ENCODE measurements around the gene HERC2.

Gene HERC2

GRCh38 chr15:28094732-28095521 is 227.1 kb downstream of the HERC2 start:
- DNase-seq (ENCODE audit: low spot score), result no peak

DNA sequence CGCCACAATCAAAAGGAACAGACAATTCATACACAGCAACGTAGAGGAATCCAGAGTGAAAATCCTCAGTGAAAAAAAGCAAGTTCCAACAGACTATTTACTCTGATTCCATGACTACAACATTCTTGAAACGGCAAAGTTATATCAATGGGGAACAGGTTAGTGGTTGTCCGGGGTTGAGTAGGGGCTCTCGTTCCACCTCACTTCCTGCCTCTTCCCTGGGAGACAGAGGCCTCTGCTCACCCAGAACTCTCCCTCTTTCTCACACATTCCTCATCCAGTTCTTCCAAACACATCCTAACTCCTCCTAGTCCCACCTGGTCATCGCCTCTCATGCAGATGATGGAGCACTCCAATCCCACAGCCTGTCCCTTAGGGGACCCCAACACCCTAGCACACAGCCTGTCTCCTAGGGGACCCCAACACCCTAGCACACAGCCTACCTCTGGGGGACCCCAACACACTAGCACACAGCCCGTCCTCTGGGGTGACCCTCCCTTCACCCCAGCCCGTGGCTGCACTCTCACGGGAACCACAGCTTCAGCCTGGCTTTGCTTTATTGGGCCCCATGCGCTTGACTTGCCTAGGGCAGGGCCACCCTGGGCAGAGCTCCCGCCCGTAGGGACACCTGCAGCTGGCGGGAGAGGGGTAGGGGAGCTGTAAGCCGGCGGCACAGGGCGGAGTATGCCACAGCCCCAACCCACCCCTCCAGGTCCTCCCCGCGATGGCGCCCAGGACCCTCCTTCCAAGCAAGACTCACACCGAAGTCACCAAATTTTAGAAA is 228.0 kb downstream of the HERC2 start:
- DNase-seq (ENCODE audit: low spot score), result no peak

GRCh38 chr15:28091313-28091712 is 230.7 kb downstream of the HERC2 start:
- DNase-seq (ENCODE audit: low spot score), result no peak

DNA sequence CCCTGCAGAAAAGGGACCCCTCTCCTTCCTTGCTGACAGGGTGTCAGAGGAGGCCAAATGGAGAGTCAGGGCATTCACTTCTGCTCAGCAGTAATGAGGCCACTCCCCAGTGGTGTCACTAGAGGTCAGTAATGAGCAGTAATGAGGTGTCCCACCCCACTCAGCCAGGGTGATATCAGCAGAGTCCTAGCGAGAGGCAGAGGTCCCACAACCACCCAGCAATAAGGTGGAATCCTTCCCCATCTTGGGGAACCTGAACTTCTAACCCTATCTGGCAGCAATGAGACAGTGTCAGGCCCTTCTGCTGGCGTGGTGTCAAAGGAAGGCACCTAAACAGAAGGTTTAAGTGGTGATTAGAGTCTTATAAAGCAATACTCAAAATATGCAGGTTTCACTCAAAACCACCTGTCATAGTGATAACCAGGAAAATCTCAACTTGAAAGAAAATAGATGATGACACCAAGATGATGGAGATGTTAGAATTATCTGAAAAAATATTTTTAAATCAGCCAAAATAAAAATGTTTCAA is 235.7 kb downstream of the HERC2 start:
- peak; percentile 75 for DNase-seq (ENCODE audit: low spot score)

GRCh38 chr15:28085489-28086174 is 236.3 kb downstream of the HERC2 start:
- no peak for DNase-seq (ENCODE audit: low spot score)

GRCh38 chr15:28084547-28084946 is 237.4 kb downstream of the HERC2 start:
- no peak for DNase-seq (ENCODE audit: low spot score)

- DNase-seq (ENCODE audit: low spot score), result no peak
These were observed 238.9 kb downstream of the HERC2 start for GRCh38 chr15:28082891-28083684.

GRCh38 chr15:28081594-28081993 is 240.4 kb downstream of the HERC2 start:
- no peak for DNase-seq (ENCODE audit: low spot score)

GRCh38 chr15:28080386-28080785 is 241.6 kb downstream of the HERC2 start:
- no peak for DNase-seq (ENCODE audit: low spot score)

DNA sequence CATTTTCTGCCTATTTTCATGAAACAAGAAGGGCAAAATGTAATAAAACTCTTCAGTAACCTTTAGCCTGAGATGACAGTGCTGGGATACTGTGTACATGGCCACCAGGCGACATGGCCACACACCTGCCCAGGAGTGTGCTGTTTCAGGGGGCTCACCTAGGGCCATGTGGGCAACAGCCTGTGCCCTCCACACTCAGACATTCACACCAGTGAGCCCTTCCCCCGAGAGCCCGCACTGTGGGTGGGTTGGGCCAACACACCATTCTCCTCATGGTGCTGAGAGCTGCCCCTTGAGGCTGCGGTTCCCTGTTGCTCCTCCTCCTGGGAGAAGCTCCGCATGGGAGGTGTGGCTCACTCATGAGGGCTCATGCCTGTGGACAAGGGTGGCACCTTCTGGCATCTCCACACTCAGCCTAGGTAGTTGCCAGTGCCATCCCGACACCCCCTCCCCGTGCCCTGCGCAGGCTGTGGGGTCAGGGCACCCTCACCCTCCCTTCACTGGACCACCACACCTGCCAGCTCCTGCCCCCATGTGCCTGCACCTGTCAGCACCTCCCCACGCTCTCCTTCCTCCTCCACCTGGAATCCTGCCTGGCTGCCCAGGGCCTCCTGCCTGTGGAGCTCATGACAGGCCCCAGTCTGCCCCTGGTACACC is 242.5 kb downstream of the HERC2 start:
- no peak for DNase-seq (ENCODE audit: low spot score)

DNA sequence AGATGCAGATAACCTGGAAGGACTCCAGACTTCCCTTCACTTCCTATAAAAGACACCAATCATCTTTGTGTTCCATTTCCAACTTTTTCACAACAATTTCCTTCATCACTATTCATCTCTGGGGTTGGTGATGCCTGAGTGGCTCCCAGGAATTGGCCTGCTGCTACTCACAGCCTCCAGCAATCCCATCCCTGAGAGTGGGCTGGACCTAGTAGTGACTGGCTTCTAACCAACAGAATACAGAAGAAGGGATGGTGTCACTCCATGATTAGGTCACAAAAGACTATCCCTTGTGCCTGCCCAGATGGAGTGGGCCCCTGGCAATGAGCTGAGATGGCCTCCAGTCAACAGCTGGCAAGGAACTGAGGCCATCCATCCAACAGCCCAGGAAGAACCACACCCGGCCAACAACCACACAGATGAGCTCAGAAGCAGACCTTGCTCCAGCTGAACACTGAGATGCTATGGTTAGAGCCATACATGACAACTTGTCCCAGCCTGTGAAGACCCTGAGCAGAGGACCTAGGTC is 243.7 kb downstream of the HERC2 start:
- DNase-seq (ENCODE audit: low spot score), result no peak

- DNase-seq (ENCODE audit: low spot score), result no peak
These were observed 246.4 kb downstream of the HERC2 start for GRCh38 chr15:28075573-28075972.

- DNase-seq (ENCODE audit: low spot score), result no peak
These were observed 253.0 kb downstream of the HERC2 start for GRCh38 chr15:28068930-28069329.

GRCh38 chr15:28066231-28066630 is 255.7 kb downstream of the HERC2 start:
- no peak for DNase-seq (ENCODE audit: low spot score)

All from hepatic stellate cell (primary cell).